HG03520 (cell line): ENCODE measurements around the gene MYF5.

ENCODE experiments used
- ATAC-seq: cut with Tn5 transposase; IDR thresholded peaks from one replicate; pipeline ENCODE4 v1.9.1; 2021; ENCODE audit warnings: mild to moderate bottlenecking, moderate library complexity; ENCODE audit not compliant: unreplicated experiment

Gene MYF5

GRCh38 chr12:80707126-80707829 is 9.4 kb upstream of the MYF5 start, which contains the start of gene MYF6:
MYF6 (plus strand) TSS chr12:80707634; CDS start chr12:80707720, 86 bp downstream.
- no peak for ATAC-seq

GRCh38 chr12:80707830-80708258 is 8.9 kb upstream of the MYF5 start:
- no peak for ATAC-seq

- ATAC-seq: no peak
These were observed 8.3 kb upstream of the MYF5 start for GRCh38 chr12:80708259-80708974.

- ATAC-seq: no peak
These were observed 7.8 kb upstream of the MYF5 start for GRCh38 chr12:80708975-80709328.

- peak; percentile 56 for ATAC-seq
These were observed 6.6 kb upstream of the MYF5 start for GRCh38 chr12:80709811-80710726.

GRCh38 chr12:80710727-80711449 is 5.8 kb upstream of the MYF5 start:
- ATAC-seq: peak; percentile 6

- ATAC-seq: no peak
These were observed 4.8 kb upstream of the MYF5 start for GRCh38 chr12:80711866-80712265.

GRCh38 chr12:80712866-80713265 is 3.8 kb upstream of the MYF5 start:
- no peak for ATAC-seq

GRCh38 chr12:80713419-80713818 is 3.3 kb upstream of the MYF5 start:
- no peak for ATAC-seq

- ATAC-seq: no peak
These were observed 2.7 kb upstream of the MYF5 start for GRCh38 chr12:80714055-80714454.

- ATAC-seq: no peak
These were observed 1.9 kb upstream of the MYF5 start for GRCh38 chr12:80714846-80715245.

GRCh38 chr12:80715713-80716249 is 931 bp upstream of the MYF5 start:
- no peak for ATAC-seq

- ATAC-seq: no peak
These were observed 1.1 kb downstream of the MYF5 start for GRCh38 chr12:80717856-80718255.

GRCh38 chr12:80720516-80720915 is 3.8 kb downstream of the MYF5 start:
- no peak for ATAC-seq

- ATAC-seq: no peak
These were observed 4.6 kb downstream of the MYF5 start for GRCh38 chr12:80721326-80721725.

- no peak for ATAC-seq
These were observed 29.3 kb downstream of the MYF5 start for GRCh38 chr12:80745851-80746505.

- no peak for ATAC-seq
These were observed 31.1 kb downstream of the MYF5 start for GRCh38 chr12:80747800-80748199.

- ATAC-seq: no peak
These were observed 32.7 kb downstream of the MYF5 start for GRCh38 chr12:80749456-80749855.

GRCh38 chr12:80752464-80752863 is 35.8 kb downstream of the MYF5 start:
- no peak for ATAC-seq

- no peak for ATAC-seq
These were observed 37.6 kb downstream of the MYF5 start for GRCh38 chr12:80754274-80754673.
